HUES48 (cell line): ENCODE measurements around the gene ZNF575.
"Not testable (repeated sequence)": the region's sequence is repeated elsewhere in the genome, so short reads cannot be mapped to it uniquely, and the experiment has no call there.

ENCODE experiments used
- H3K27ac ChIP-seq: one replicate; pipeline ENCODE4 v1.7.0; 2013; ENCODE audit warnings: low read depth, low read length, inconsistent platforms
- H3K27me3 ChIP-seq: 2 replicates; pipeline ENCODE4 v1.6.1; 2013; ENCODE audit warnings: mild to moderate bottlenecking, low read length; ENCODE audit not compliant: control insufficient read depth, insufficient read depth
- H3K36me3 ChIP-seq: 2 replicates; pipeline ENCODE4 v1.6.1; 2013; ENCODE audit warnings: low read length; ENCODE audit not compliant: control insufficient read depth, insufficient read depth
- H3K4me1 ChIP-seq: 2 replicates; pipeline ENCODE4 v1.6.1; 2013; ENCODE audit warnings: mild to moderate bottlenecking, low read length; ENCODE audit not compliant: control insufficient read depth, insufficient read depth
- H3K4me3 ChIP-seq: 2 replicates; pipeline ENCODE4 v1.5.1; 2013; ENCODE audit warnings: mild to moderate bottlenecking, low read depth, low read length
- H3K9ac ChIP-seq: 2 replicates; pipeline ENCODE4 v1.6.1; 2013; ENCODE audit warnings: mild to moderate bottlenecking, low read depth, low read length, moderate library complexity
- H3K9me3 ChIP-seq: 2 replicates; pipeline ENCODE4 v1.6.1; 2013; ENCODE audit warnings: low read length; ENCODE audit not compliant: control insufficient read depth, insufficient read depth

Gene ZNF575

DNA sequence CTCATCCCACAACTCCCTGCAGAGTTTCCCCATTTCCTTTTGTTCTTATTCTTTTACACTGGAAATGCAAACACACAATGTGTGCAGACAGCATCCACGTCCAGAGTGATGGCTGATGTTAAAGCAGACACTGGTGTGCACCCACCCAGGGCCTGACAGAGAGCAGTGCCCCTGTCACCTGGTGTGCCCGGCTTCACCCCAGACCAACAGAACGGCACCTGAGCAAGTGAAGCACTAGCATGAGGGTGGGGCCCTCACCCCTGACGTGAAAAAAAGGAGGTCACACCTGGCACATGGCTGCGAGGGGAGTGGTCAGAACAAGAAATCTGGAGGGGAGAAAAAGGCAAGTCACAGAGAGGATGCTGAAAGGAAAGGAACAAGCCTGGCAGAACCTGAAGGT is 12.3 kb downstream of the ZNF575 start:
- Histone ChIP-seq H3K4me3 (no peak overlapping the region), H3K27ac (no peak overlapping the region), H3K36me3 (peaks cover 62% of the 10 kb centered on the region), H3K27me3 (no peaks in the 10 kb centered on the region), H3K9me3 (no peaks in the 10 kb centered on the region), H3K9ac (no peak overlapping the region), H3K4me1 (no peaks in the 10 kb centered on the region)

DNA sequence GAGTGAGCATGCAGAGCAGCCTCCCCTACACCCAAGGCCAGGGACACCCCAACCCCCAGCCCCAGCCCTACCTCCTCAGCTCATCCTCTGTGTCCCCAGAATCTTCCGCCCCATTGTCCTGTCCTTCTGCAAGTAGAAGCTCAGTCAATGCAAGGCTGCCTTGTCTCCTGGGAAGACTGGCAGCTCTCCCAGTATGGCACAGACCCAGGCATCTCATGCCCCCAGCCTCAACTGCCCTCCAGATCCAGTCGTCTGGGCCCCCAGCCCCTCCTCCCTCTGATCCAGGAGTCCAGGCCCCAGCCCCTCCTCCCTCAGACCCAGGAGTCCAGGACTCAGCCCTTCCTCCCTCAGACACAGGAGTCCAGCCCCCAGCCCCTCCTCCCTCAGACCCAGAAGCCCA is 13.0 kb downstream of the ZNF575 start:
- H3K27me3 ChIP-seq, result no peaks in the 10 kb centered on the region
- peaks cover 61% of the 10 kb centered on the region for H3K36me3 ChIP-seq
- no peaks in the 10 kb centered on the region for H3K9me3 ChIP-seq
- no peak overlapping the region for H3K4me3 ChIP-seq
- H3K9ac ChIP-seq, result no peak overlapping the region
- H3K4me1 ChIP-seq, result no peaks in the 10 kb centered on the region
- no peak overlapping the region for H3K27ac ChIP-seq

DNA sequence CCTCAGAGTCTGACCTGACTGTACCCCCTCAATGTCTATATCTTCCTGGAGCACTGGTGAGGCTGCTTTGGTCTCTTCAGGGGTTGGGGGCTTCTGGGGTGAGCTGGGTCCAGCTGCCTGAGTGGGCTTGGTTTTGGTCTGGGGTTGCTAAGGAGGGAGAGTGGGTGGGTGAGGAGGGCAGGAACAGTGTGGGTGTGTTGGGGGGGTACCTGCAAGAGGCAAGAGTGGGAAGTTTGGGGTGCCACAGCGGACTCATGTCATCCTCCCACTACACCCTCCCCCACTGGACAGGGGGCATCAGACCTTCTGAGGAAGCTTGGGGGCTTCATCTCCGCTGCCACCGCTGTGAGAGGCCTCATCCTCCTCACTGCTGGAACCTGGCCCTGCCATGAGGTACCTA is 13.6 kb downstream of the ZNF575 start:
- no peaks in the 10 kb centered on the region for H3K9me3 ChIP-seq
- no peaks in the 10 kb centered on the region for H3K4me1 ChIP-seq
- H3K9ac ChIP-seq, result no peak overlapping the region
- peaks cover 63% of the 10 kb centered on the region for H3K36me3 ChIP-seq
- no peaks in the 10 kb centered on the region for H3K27me3 ChIP-seq
- H3K27ac ChIP-seq, result no peak overlapping the region
- no peak overlapping the region for H3K4me3 ChIP-seq

DNA sequence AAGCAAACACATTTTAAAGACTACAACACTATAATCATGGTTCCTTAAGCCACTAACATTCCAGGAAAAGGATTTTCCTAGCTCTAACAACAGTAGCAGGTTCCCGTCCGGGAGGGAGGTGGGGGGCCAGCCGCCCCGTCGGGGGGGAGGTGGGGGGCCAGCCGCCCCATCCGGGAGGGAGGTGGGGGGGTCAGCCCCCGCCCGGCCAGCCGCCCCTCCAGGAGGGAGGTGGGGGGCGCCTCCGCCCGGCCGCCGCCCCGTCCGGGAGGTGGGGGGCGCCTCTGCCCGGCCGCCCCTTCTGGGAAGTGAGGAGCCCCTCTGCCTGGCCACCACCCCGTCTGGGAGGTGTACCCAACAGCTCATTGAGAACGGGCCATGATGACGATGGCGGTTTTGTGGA is 14.9 kb downstream of the ZNF575 start:
- not testable (repeated sequence) for H3K27ac ChIP-seq, H3K4me1 ChIP-seq
- peaks cover 60% of the 10 kb centered on the region for H3K36me3 ChIP-seq

DNA sequence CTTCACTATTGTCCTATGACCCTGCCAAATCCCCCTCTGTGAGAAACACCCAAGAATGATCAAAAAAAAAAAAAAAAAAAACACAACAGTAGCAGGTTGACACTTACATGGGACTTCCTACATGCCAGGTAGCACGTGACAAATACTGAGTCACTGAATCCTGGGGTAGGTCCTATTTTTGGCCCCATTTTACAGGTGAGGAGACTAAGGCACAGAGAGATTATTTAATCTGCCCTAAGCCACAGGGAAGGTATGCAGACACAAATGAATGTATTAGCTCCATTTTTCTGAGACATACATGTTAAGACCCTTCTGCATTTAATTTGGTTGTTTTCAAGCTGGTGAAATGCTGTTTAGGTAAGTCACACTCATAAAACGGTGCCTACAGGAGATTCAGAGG is 15.7 kb downstream of the ZNF575 start:
- Histone ChIP-seq H3K4me1 (no peaks in the 10 kb centered on the region), H3K36me3 (peaks cover 60% of the 10 kb centered on the region), H3K4me3 (no peak overlapping the region), H3K27ac (no peak overlapping the region), H3K9me3 (no peaks in the 10 kb centered on the region), H3K9ac (no peak overlapping the region), H3K27me3 (no peaks in the 10 kb centered on the region)

More for the DNA sequence above, 14.9 kb downstream of the ZNF575 start:
- not testable (repeated sequence) for H3K27me3 ChIP-seq, H3K9me3 ChIP-seq, H3K4me3 ChIP-seq, H3K9ac ChIP-seq

DNA sequence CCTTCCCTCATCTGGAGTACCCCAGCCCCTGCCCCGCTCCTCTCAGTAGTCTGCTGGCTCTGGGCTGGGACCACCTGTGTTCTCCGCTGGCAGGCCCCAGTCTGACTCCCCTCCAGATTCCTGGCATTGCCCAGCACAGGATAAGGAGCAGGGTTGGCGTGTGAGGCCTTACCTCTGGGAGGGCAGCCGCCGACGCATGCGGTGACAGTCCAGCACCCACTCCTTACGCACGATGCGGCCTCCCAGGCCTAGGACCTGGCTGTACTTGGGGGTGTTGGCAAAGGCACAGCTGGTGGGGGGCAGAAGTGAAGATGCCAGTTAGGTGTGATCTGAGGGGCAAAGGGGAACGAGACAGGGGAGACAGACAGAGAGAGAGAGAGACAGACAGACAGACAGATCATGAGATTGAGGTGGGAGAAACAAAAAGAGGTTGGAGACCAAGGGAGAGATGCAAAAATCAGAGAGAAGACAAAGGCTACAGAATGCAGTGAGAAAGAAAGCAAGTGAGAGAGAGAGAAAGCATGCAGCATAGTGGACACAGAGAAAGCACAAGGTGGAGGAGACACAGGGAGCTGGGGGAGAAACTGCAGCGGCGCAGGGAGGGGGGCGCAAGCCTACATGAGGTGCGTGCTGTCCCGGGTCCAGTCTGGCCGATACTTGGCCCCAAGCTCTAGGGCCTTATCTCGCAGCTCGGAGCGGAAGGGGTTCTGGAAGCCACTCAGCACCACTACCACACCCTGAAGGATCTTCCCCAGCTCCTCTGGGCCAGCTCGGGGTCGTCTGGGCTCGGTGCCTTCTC is 18.6 kb downstream of the ZNF575 start:
- H3K4me1 ChIP-seq, result no peaks in the 10 kb centered on the region
- peaks cover 53% of the 10 kb centered on the region for H3K36me3 ChIP-seq
- H3K27me3 ChIP-seq, result no peaks in the 10 kb centered on the region
- no peaks in the 10 kb centered on the region for H3K9me3 ChIP-seq
- H3K27ac ChIP-seq, result no peak overlapping the region
- H3K9ac ChIP-seq, result no peak overlapping the region
- no peak overlapping the region for H3K4me3 ChIP-seq

DNA sequence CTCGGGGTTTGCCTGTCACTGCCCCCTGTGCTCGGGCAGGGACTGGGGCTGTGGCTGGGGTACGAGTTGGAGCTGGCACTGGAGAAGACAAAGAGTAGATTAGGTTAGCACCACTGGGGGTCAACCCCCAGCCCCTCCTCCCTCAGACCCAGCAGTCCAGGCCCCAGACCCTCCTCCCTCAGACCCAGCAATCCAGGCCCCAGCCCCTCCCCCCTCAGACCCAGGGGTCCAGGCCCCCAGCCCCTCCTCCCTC is 19.1 kb downstream of the ZNF575 start:
- Histone ChIP-seq H3K9me3 (no peaks in the 10 kb centered on the region), H3K36me3 (peaks cover 53% of the 10 kb centered on the region), H3K4me3 (no peak overlapping the region)

DNA sequence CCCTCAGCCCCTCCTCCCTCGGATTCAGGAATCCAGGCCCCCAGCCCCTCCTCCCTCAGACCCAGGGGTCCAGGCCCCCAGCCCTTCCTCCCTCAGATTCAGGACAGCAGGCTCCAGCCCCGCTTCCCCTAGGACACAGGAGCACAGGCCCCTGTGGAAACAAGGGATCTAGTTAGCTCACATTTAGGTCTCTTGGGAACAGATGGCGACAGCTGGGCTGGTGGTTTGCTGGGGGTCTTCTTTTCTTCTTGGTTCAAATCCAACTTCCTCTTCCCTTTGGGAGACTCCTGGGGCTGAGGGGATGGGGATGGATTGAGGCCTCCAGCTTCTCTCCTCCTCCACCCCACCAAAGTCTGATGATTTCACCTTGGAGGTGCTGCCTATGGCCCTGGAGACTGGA is 19.6 kb downstream of the ZNF575 start:
- Histone ChIP-seq H3K27ac (no peak overlapping the region), H3K36me3 (peaks cover 57% of the 10 kb centered on the region), H3K4me3 (no peak overlapping the region), H3K27me3 (no peaks in the 10 kb centered on the region), H3K4me1 (no peaks in the 10 kb centered on the region), H3K9me3 (no peaks in the 10 kb centered on the region), H3K9ac (no peak overlapping the region)

More for the DNA sequence above, 19.1 kb downstream of the ZNF575 start:
- H3K27ac ChIP-seq, result no peak overlapping the region
- no peaks in the 10 kb centered on the region for H3K4me1 ChIP-seq
- no peaks in the 10 kb centered on the region for H3K27me3 ChIP-seq
- H3K9ac ChIP-seq, result no peak overlapping the region

DNA sequence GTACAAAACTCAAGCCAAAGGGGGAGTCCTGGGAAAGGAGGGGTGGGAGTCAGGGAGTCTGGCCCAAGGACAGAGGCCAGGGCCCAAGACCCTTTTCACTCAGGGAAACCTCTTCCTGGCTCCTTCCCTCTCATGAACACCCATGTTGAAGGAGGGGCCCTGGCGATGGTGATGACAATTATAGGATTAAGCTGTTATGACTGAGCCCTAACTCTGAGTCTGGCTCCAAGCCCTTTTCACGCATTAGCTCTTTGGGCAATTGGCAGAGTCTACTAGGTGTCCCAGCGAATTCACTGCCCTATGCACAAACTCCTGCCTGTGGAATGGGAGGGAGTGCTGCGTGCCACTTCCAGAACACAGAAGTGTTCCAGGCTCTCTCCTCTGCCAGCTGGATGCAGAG is 20.7 kb downstream of the ZNF575 start:
- Histone ChIP-seq H3K9ac (no peak overlapping the region), H3K9me3 (no peaks in the 10 kb centered on the region), H3K4me3 (no peak overlapping the region), H3K4me1 (no peaks in the 10 kb centered on the region), H3K36me3 (peaks cover 62% of the 10 kb centered on the region), H3K27ac (no peak overlapping the region), H3K27me3 (no peaks in the 10 kb centered on the region)

DNA sequence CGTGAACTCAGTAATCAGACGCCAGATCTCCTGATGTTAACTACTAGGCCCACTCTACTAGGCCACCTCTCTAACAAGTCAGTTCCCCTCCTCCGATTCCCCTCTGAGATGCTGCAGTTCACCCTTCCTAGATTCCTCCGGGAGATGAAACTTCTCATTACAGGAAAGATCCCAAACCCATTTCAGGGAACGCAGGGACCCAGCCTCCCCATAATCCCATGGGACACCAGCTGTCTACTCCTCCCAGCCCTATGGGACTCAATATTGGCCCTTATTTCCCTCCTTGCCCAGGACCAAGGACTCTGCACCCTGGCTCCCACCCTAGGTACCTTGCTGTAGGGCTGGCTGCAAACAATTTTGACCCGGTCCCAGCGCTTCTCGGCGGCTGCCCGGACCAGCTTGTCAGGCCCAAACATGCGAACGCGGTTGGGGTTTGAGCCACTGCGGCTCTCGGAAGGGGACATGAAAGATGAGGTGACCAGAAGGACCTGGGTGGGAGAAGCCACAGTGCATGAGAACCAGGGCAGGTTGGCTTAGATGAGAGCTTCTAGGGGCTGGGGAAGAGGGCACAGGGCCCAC is 21.4 kb downstream of the ZNF575 start:
- no peaks in the 10 kb centered on the region for H3K27me3 ChIP-seq
- H3K4me1 ChIP-seq, result no peaks in the 10 kb centered on the region
- H3K36me3 ChIP-seq, result peaks cover 57% of the 10 kb centered on the region
- no peak overlapping the region for H3K9ac ChIP-seq
- H3K27ac ChIP-seq, result no peak overlapping the region
- H3K4me3 ChIP-seq, result no peak overlapping the region
- H3K9me3 ChIP-seq, result no peaks in the 10 kb centered on the region

DNA sequence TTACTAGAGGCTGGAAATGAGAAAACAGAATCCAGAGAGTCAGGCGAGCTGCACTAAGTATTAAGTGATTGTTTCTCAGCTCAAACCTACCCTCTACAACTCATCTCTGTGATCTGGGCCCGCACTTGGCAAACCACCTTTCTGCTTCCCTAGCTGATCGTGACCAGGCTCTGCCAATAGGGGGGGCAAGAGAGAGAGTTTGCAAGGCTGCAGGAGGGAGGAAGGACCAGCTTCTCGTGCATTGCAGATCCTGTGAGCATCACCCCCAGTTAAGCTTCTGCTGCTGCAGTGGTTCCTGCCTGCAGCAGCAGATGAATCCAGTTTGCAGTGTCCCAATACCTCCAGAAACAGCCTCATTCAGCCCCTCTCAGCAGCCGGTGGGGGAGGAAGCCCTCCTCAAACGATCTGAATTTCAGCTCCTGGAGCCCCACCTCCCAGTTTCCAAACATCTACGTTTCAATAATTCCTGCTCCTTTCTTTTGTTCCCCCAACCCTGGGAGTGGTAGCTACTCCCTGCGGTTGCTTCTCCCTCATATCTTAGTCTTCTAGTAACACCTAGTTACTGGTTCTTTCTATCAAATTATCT is 22.3 kb downstream of the ZNF575 start:
- no peak overlapping the region for H3K9ac ChIP-seq
- H3K27ac ChIP-seq, result no peak overlapping the region
- H3K36me3 ChIP-seq, result peaks cover 51% of the 10 kb centered on the region
- no peak overlapping the region for H3K4me3 ChIP-seq
- H3K9me3 ChIP-seq, result no peaks in the 10 kb centered on the region
- H3K4me1 ChIP-seq, result no peaks in the 10 kb centered on the region
- H3K27me3 ChIP-seq, result no peaks in the 10 kb centered on the region
